Smooth muscle cell (in vitro differentiated cells): ENCODE measurements around the gene MALAT1. TPM values are rescaled to one million over a fixed set of nuclear protein-coding genes. Genes with fewer than 3 reads are reported as not detected.

Source experiments
- DNase-seq: peaks from one replicate; lab custom pipeline; 2025; ENCODE audit not compliant: unreplicated experiment; lab: John Stamatoyannopoulos, UW
- H2AFZ ChIP-seq: fragments of 200-600 bp; sonication (generic); 2 replicates; pipeline ENCODE4 v1.6.0; 2016; ENCODE audit warnings: antibody characterized with exemption, low read depth, mild to moderate bottlenecking
- H3F3A ChIP-seq: fragments of 200-600 bp; sonication (generic); 2 replicates; pipeline ENCODE4 v1.6.0; 2017; ENCODE audit warnings: antibody characterized with exemption, low read depth
- H3K27ac ChIP-seq: fragments of 200-600 bp; sonication (generic); 2 replicates; pipeline ENCODE4 v1.5.1; 2016; ENCODE audit warnings: low read depth, mild to moderate bottlenecking
- H3K27me3 ChIP-seq: fragments of 200-600 bp; sonication (generic); 2 replicates; pipeline ENCODE4 v1.6.1; 2016; ENCODE audit warnings: low read depth, mild to moderate bottlenecking
- H3K36me3 ChIP-seq: fragments of 200-600 bp; sonication (generic); 2 replicates; pipeline ENCODE4 v1.5.1; 2016; ENCODE audit warnings: low read depth
- H3K4me1 ChIP-seq: fragments of 200-600 bp; sonication (generic); 2 replicates; pipeline ENCODE4 v1.5.1; 2016; ENCODE audit warnings: low read depth
- H3K4me2 ChIP-seq: fragments of 200-600 bp; sonication (generic); 2 replicates; pipeline ENCODE4 v1.6.0; 2016; ENCODE audit warnings: mild to moderate bottlenecking
- H3K4me3 ChIP-seq: fragments of 200-600 bp; sonication (generic); 2 replicates; pipeline ENCODE4 v1.5.1; 2016; ENCODE audit warnings: mild to moderate bottlenecking
- H3K79me2 ChIP-seq: fragments of 200-600 bp; sonication (generic); 2 replicates; pipeline ENCODE4 v1.6.0; 2016; ENCODE audit warnings: low read depth, mild to moderate bottlenecking
- H3K9ac ChIP-seq: fragments of 200-600 bp; sonication (generic); 2 replicates; pipeline ENCODE4 v1.6.0; 2016; ENCODE audit warnings: low read depth
- H3K9me3 ChIP-seq: fragments of 200-600 bp; sonication (generic); replicated peaks from 2 replicates; pipeline ENCODE4 v1.5.1; 2016; ENCODE audit warnings: low read depth
- H4K20me1 ChIP-seq: fragments of 200-600 bp; sonication (generic); 2 replicates; pipeline ENCODE4 v1.6.0; 2016; ENCODE audit warnings: low read depth
- WGBS: methylation state at CpG from one replicate; pipeline ENCODE4 v1.1.7; 2016; ENCODE audit warnings: low lambda C conversion rate; 5-methylcytosine and 5-hydroxymethylcytosine counted together
- polyA plus RNA-seq: library from polyadenylated mRNA; unstranded; fragments of >200 nt; fragmentation: Nextera tagmentation; extraction: Ambion mirVana; gene quantifications from 2 replicates; pipeline ENCODE4 v1.2.1, GENCODE V29; 2016
- total RNA-seq: library from RNA; depleted of rRNA; stranded (reverse); fragments of >200 nt; gene quantifications from 2 replicates; pipeline ENCODE4 v1.2.3, GENCODE V29; 2014
- TF ChIP-seq, protein P1 (sequence below): fragments of 200-600 bp; sonication (generic); IDR thresholded peaks from 2 replicates; pipeline ENCODE4 v1.5.1; 2017; ENCODE audit warnings: borderline replicate concordance, mild to moderate bottlenecking, antibody characterized with exemption; ENCODE audit not compliant: insufficient read depth, poor library complexity, severe bottlenecking

Gene MALAT1
- total and polyA plus RNA-seq, 2 experiments from 2014 or later: 6,158 to 7,386 TPM

DNA sequence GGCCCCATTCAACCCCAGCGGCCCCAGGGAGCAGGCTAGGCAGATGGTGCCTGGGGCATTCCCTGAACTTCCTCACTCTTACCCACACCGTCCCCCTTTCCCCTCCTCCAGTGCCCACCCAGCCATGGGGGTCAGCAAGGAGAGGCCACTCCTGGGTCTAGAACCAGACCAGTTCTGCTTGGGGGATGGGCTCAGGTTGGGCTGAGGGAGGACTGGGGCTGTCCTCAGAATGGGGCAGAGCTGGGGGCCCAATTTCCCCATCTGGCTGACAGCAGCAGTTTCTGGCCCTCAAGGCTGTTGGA, 38.4 kb downstream of the MALAT1 start:
- H3K4me2 ChIP-seq: no peak overlapping the region
- peaks cover 31% of the 10 kb centered on the region for H3F3A ChIP-seq
- no peaks in the 10 kb centered on the region for H3K9me3 ChIP-seq
- no peaks in the 10 kb centered on the region for H3K79me2 ChIP-seq
- H2AFZ ChIP-seq: no peak overlapping the region
- no peak for DNase-seq
- no peak overlapping the region for H3K9ac ChIP-seq
- H3K27ac ChIP-seq: no peak overlapping the region
- no peak overlapping the region for H3K4me3 ChIP-seq
- TF ChIP-seq, protein P1, sequence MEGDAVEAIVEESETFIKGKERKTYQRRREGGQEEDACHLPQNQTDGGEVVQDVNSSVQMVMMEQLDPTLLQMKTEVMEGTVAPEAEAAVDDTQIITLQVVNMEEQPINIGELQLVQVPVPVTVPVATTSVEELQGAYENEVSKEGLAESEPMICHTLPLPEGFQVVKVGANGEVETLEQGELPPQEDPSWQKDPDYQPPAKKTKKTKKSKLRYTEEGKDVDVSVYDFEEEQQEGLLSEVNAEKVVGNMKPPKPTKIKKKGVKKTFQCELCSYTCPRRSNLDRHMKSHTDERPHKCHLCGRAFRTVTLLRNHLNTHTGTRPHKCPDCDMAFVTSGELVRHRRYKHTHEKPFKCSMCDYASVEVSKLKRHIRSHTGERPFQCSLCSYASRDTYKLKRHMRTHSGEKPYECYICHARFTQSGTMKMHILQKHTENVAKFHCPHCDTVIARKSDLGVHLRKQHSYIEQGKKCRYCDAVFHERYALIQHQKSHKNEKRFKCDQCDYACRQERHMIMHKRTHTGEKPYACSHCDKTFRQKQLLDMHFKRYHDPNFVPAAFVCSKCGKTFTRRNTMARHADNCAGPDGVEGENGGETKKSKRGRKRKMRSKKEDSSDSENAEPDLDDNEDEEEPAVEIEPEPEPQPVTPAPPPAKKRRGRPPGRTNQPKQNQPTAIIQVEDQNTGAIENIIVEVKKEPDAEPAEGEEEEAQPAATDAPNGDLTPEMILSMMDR: no peak
- WGBS: 94% methylated on average over 2 of the region's 2 CpGs
- peaks cover 76% of the 10 kb centered on the region for H4K20me1 ChIP-seq
- no peaks in the 10 kb centered on the region for H3K27me3 ChIP-seq
- H3K36me3 ChIP-seq: no peaks in the 10 kb centered on the region
- peaks cover 11% of the 10 kb centered on the region for H3K4me1 ChIP-seq

DNA sequence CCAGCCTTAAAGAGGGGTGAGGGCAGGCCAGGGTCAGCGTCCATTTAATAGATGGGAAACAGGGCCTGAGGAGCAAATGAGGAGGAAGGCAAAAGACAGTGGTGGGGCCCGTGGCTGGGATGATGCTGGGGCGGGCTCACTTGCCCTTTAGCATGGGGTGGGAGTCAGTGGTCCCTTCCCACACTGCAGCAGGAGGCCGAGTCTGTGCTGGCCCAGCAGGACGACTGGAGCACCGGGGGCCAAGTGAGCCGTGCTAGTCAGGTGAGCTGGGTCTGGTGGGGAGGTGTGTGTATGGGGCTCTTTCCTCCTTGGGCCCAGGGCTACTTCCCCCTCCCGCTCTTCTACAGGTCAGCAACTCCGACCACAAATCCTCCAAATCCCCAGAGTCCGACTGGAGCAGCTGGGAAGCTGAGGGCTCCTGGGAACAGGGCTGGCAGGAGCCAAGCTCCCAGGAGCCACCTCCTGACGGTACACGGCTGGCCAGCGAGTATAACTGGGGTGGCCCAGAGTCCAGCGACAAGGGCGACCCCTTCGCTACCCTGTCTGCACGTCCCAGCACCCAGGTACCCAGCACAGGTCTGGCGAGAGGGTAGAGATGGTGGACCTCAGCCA, 38.9 kb downstream of the MALAT1 start:
- H3K9ac ChIP-seq: no peak overlapping the region
- no peak overlapping the region for H3K4me2 ChIP-seq
- H2AFZ ChIP-seq: no peak overlapping the region
- H3K9me3 ChIP-seq: no peaks in the 10 kb centered on the region
- H3K27me3 ChIP-seq: no peaks in the 10 kb centered on the region
- H3K27ac ChIP-seq: no peak overlapping the region
- no peak for DNase-seq
- H3K79me2 ChIP-seq: no peaks in the 10 kb centered on the region
- H4K20me1 ChIP-seq: peaks cover 71% of the 10 kb centered on the region
- TF ChIP-seq, protein P1: no peak
- no peaks in the 10 kb centered on the region for H3K36me3 ChIP-seq
- WGBS: 79% methylated on average over 18 of the region's 18 CpGs
- peaks cover 31% of the 10 kb centered on the region for H3F3A ChIP-seq
- no peak overlapping the region for H3K4me3 ChIP-seq
- H3K4me1 ChIP-seq: peaks cover 11% of the 10 kb centered on the region

DNA sequence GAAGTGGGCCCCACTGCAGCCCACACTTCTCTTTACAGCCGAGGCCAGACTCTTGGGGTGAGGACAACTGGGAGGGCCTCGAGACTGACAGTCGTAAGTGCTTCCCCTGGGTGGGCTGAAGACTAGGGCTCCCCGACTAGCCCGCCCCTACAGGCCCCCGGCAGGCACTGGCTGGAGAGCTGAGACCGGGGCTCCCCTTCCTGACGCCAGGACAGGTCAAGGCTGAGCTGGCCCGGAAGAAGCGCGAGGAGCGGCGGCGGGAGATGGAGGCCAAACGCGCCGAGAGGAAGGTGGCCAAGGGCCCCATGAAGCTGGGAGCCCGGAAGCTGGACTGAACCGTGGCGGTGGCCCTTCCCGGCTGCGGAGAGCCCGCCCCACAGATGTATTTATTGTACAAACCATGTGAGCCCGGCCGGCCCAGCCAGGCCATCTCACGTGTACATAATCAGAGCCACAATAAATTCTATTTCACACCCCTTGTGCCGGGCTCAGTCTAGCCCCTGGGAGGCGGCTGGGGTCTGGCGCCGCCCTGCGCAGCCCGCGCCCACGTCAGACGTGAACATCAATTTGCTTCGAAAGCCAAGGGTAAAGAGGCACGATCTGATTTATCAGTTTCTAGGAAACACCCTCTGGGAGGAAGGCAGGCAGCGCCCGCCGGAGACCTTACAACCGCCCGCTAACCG, 39.5 kb downstream of the MALAT1 start:
- TF ChIP-seq, protein P1: no peak
- Histone ChIP-seq H2AFZ (no peak overlapping the region), H3K27me3 (no peaks in the 10 kb centered on the region), H3K9ac (no peak overlapping the region), H3K79me2 (no peaks in the 10 kb centered on the region), H3K36me3 (no peaks in the 10 kb centered on the region), H3K4me2 (peak overlapping the region; percentile 83), H3K9me3 (no peaks in the 10 kb centered on the region), H3K4me1 (peaks cover 11% of the 10 kb centered on the region), H3K4me3 (no peak overlapping the region), H4K20me1 (peaks cover 65% of the 10 kb centered on the region), H3F3A (peaks cover 25% of the 10 kb centered on the region), H3K27ac (no peak overlapping the region)
- WGBS: 88% methylated on average over 43 of the region's 43 CpGs
- no peak for DNase-seq
